ENCODE results near the gene XPR1. TPM values are rescaled to one million over a fixed set of nuclear protein-coding genes. Genes with fewer than 3 reads are reported as not detected.

Gene XPR1
- total and polyA plus RNA-seq, 2 of the 8 experiments (the other 6 are each of a cell fraction or from before 2014, with no cell fraction given) = 28.6 to 43.9 TPM

- no peak for TF ChIP-seq CHD7 (IDR thresholded peaks at IDR 0.05; ENCODE audit: insufficient replicate concordance, low read length)
- TF ChIP-seq TEAD4 (IDR thresholded peaks at IDR 0.05; ENCODE audit: low read depth, low read length) = no peak
- TF ChIP-seq CEBPB (IDR thresholded peaks at IDR 0.05; ENCODE audit: low read depth, low read length) = no peak
- TF ChIP-seq TAF7 (optimal IDR thresholded peaks at IDR 0.05; ENCODE audit: borderline replicate concordance, low read depth, low read length) = no peak
- TF ChIP-seq TCF12 (IDR thresholded peaks at IDR 0.05; ENCODE audit: low read depth, low read length) = no peak
- no peak for TF ChIP-seq ATF2 (IDR thresholded peaks at IDR 0.05; ENCODE audit: low read length)
- TF ChIP-seq SP2 (IDR thresholded peaks at IDR 0.05; ENCODE audit: low read length) = no peak
- no peak for TF ChIP-seq CREB1 (IDR thresholded peaks at IDR 0.05)
Measured at GRCh38 chr1:180842052-180842451, 210.2 kb downstream of the XPR1 start (continued).

Measured in H1 (cell line).